SK-N-MC (cell line): ENCODE results near the gene MARCHF4.
A peak's percentile ranks its signal among the peaks of the same experiment; 100 is the strongest.

ENCODE experiments used
- DNase-seq: peaks from one replicate; pipeline ENCODE4 v3.0.0-alpha.2; 2011; ENCODE audit warnings: low read depth, low spot score
- H3K27ac ChIP-seq: fragments of 200-600 bp; sonication (generic); 2 replicates; pipeline ENCODE4 v1.5.1; 2016; ENCODE audit warnings: mixed run types
- H3K36me3 ChIP-seq: fragments of 200-600 bp; sonication (generic); 2 replicates; pipeline ENCODE4 v1.6.1; 2017; ENCODE audit warnings: antibody characterized with exemption, low read length, mixed read lengths; ENCODE audit not compliant: insufficient read depth
- H3K4me3 ChIP-seq: fragments of 200-600 bp; sonication (generic); 2 replicates; pipeline ENCODE4 v1.5.1; 2016
- H3K9ac ChIP-seq: fragments of 200-600 bp; sonication (generic); 2 replicates; pipeline ENCODE4 v1.8.0; 2017; ENCODE audit warnings: mixed run types, mixed read lengths; ENCODE audit not compliant: insufficient read length
- H3K9me3 ChIP-seq: fragments of 200-600 bp; sonication (generic); 2 replicates; pipeline ENCODE4 v1.6.1; 2017; ENCODE audit warnings: low read depth, mild to moderate bottlenecking, antibody characterized with exemption, low read length, moderate library complexity, mixed read lengths
- EZH2 ChIP-seq: fragments of 200-600 bp; sonication (generic); IDR thresholded peaks from one replicate; pipeline ENCODE4 v1.6.1; 2017; ENCODE audit warnings: antibody characterized with exemption
- FOXP2 ChIP-seq: optimal IDR thresholded peaks from 2 replicates; pipeline ENCODE3; 2011; ENCODE audit warnings: mild to moderate bottlenecking, moderate library complexity; ENCODE audit not compliant: insufficient read depth; ENCODE audit errors: extremely low read length, control extremely low read depth
- POLR2AphosphoS5 ChIP-seq: IDR thresholded peaks from 2 replicates; pipeline ENCODE4 v1.6.1; 2012; ENCODE audit warnings: mild to moderate bottlenecking, low read depth, low read length, borderline replicate concordance

The MARCHF4 gene

GRCh38 chr2:216346781-216347180 is 25.5 kb downstream of the MARCHF4 start:
- H3K27ac ChIP-seq = no peak overlapping the region
- no peaks in the 10 kb centered on the region for H3K36me3 ChIP-seq
- TF ChIP-seq POLR2AphosphoS5 (no peak), FOXP2 (no peak), EZH2 (no peak)
- H3K4me3 ChIP-seq = no peak overlapping the region
- no peaks in the 10 kb centered on the region for H3K9me3 ChIP-seq
- no peak overlapping the region for H3K9ac ChIP-seq
- DNase-seq = no peak

- Histone ChIP-seq H3K4me3 (no peak overlapping the region), H3K36me3 (no peaks in the 10 kb centered on the region), H3K9ac (no peak overlapping the region), H3K9me3 (no peaks in the 10 kb centered on the region), H3K27ac (no peak overlapping the region)
- no peak for DNase-seq
- no peak for TF ChIP-seq EZH2
- TF ChIP-seq POLR2AphosphoS5 = no peak
- TF ChIP-seq FOXP2 = no peak
These were observed 26.4 kb downstream of the MARCHF4 start for GRCh38 chr2:216345846-216346245.

GRCh38 chr2:216344950-216345300 is 27.4 kb downstream of the MARCHF4 start:
- no peak overlapping the region for H3K9ac ChIP-seq

GRCh38 chr2:216344206-216344949 is 27.9 kb downstream of the MARCHF4 start:
- no peaks in the 10 kb centered on the region for H3K36me3 ChIP-seq
- no peak for DNase-seq
- TF ChIP-seq EZH2 (no peak), POLR2AphosphoS5 (no peak), FOXP2 (no peak)
- H3K9me3 ChIP-seq = no peaks in the 10 kb centered on the region
- no peak overlapping the region for H3K9ac ChIP-seq
- no peak overlapping the region for H3K4me3 ChIP-seq
- H3K27ac ChIP-seq = no peak overlapping the region

More at GRCh38 chr2:216344950-216345300, 27.4 kb downstream of the MARCHF4 start:
- H3K36me3 ChIP-seq = no peaks in the 10 kb centered on the region
- H3K9me3 ChIP-seq = no peaks in the 10 kb centered on the region
- TF ChIP-seq FOXP2 = no peak
- no peak for TF ChIP-seq POLR2AphosphoS5
- TF ChIP-seq EZH2 = no peak
- no peak for DNase-seq
- H3K27ac ChIP-seq = no peak overlapping the region
- H3K4me3 ChIP-seq = no peak overlapping the region

- Histone ChIP-seq H3K9ac (no peak overlapping the region), H3K36me3 (no peaks in the 10 kb centered on the region), H3K9me3 (no peaks in the 10 kb centered on the region), H3K27ac (no peak overlapping the region), H3K4me3 (no peak overlapping the region)
- no peak for TF ChIP-seq EZH2
- TF ChIP-seq POLR2AphosphoS5 = no peak
- no peak for TF ChIP-seq FOXP2
- no peak for DNase-seq
These were observed 28.9 kb downstream of the MARCHF4 start for GRCh38 chr2:216343221-216343980.

- Histone ChIP-seq H3K4me3 (peak overlapping the region; percentile 17; the same call in 1 of the 2 replicates), H3K9me3 (no peaks in the 10 kb centered on the region), H3K36me3 (no peaks in the 10 kb centered on the region), H3K9ac (no peak overlapping the region), H3K27ac (peak overlapping the region; percentile 73; the same call in 1 of the 2 replicates)
- no peak for DNase-seq
- no peak for TF ChIP-seq FOXP2
- no peak for TF ChIP-seq EZH2
- no peak for TF ChIP-seq POLR2AphosphoS5
These were observed 31.2 kb downstream of the MARCHF4 start for GRCh38 chr2:216341121-216341520.

GRCh38 chr2:216340280-216340631 is 32.0 kb downstream of the MARCHF4 start:
- Histone ChIP-seq H3K4me3 (peak overlapping the region; percentile 71), H3K9ac (no peak overlapping the region), H3K9me3 (no peaks in the 10 kb centered on the region), H3K36me3 (no peaks in the 10 kb centered on the region), H3K27ac (peak overlapping the region; percentile 73)
- no peak for TF ChIP-seq POLR2AphosphoS5
- no peak for TF ChIP-seq FOXP2
- DNase-seq = no peak

GRCh38 chr2:216339456-216340279 is 32.6 kb downstream of the MARCHF4 start:
- Histone ChIP-seq H3K9me3 (no peaks in the 10 kb centered on the region), H3K4me3 (peak overlapping the region; percentile 71), H3K27ac (peak overlapping the region; percentile 73)

More at GRCh38 chr2:216339456-216340279, 32.6 kb downstream of the MARCHF4 start:
- H3K9ac ChIP-seq = no peak overlapping the region
- DNase-seq = peak; percentile 64
- TF ChIP-seq EZH2 (no peak), POLR2AphosphoS5 (peak; percentile 62), FOXP2 (peak; percentile 93)
- no peaks in the 10 kb centered on the region for H3K36me3 ChIP-seq
